C4-2B (cell line): ENCODE results near the gene ALDH18A1.
A peak's percentile ranks its signal among the peaks of the same experiment; 100 is the strongest.

Experiments
- H3K27ac ChIP-seq: fragments of 450-650 bp; 2 replicates; pipeline ENCODE4 v1.5.1; 2017
- ZFX ChIP-seq: fragments of 450-650 bp; IDR thresholded peaks from 2 replicates; pipeline ENCODE4 v1.6.1; 2017
- TF ChIP-seq, protein P1 (sequence below): fragments of 450-650 bp; conservative IDR thresholded peaks from 2 replicates; pipeline ENCODE4 v1.5.1; 2017; ENCODE audit warnings: mild to moderate bottlenecking

ALDH18A1 gene

DNA sequence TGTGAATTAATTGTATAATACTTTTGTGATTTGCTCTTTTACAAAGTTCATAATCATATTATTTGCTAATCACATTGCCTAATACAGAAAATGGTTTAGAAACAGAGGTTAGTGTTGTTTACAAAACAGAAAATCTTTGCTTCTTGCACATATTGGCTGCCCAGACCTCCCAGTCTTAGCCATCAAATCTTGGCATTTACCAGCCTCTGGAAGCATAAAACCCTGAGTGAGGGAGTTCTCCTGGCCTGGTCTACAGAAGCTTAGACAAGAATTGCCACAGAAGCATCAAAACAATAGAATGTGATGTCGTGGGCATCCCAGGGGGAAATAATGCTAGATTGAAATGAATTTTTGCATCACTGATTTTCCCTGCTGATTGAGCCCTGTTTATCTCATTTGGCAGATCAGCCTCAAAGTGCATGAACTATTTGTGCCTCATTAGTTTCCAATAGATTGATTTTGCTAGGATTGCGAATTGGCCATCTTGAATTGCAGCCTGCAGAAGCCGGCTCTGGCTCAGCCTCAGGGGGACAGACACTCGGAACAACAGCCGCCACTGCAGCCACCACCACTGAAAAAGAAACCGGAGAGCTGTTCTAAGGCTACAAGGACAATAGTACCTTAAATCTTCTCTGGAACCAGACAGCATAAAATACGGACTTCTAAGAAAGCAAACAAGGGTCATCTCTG is 84.2 kb downstream of the ALDH18A1 start:
- TF ChIP-seq, protein P1, sequence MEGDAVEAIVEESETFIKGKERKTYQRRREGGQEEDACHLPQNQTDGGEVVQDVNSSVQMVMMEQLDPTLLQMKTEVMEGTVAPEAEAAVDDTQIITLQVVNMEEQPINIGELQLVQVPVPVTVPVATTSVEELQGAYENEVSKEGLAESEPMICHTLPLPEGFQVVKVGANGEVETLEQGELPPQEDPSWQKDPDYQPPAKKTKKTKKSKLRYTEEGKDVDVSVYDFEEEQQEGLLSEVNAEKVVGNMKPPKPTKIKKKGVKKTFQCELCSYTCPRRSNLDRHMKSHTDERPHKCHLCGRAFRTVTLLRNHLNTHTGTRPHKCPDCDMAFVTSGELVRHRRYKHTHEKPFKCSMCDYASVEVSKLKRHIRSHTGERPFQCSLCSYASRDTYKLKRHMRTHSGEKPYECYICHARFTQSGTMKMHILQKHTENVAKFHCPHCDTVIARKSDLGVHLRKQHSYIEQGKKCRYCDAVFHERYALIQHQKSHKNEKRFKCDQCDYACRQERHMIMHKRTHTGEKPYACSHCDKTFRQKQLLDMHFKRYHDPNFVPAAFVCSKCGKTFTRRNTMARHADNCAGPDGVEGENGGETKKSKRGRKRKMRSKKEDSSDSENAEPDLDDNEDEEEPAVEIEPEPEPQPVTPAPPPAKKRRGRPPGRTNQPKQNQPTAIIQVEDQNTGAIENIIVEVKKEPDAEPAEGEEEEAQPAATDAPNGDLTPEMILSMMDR = no peak
- TF ChIP-seq ZFX = no peak
- no peak overlapping the region for H3K27ac ChIP-seq

DNA sequence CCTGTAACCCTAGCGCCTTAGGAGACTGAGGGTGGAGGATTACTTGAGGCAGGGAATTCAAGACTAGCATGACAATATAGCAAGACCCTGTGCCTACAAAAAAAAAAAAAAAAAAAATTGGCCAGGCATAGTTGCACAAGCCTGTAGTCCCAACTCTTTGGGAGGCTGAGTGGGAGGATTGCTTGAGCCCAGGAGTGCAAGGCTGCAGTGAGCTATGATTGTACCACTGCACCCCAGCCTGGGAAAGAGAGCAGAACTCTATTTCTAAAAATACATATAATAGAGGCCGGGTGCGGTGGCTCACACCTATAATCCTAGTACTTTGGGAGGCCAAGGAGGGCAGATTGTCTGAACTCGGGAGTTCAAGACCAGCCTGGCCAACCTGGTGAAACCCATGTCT is 85.1 kb downstream of the ALDH18A1 start:
- TF ChIP-seq ZFX = no peak
- TF ChIP-seq, protein P1 = no peak
- no peak overlapping the region for H3K27ac ChIP-seq

DNA sequence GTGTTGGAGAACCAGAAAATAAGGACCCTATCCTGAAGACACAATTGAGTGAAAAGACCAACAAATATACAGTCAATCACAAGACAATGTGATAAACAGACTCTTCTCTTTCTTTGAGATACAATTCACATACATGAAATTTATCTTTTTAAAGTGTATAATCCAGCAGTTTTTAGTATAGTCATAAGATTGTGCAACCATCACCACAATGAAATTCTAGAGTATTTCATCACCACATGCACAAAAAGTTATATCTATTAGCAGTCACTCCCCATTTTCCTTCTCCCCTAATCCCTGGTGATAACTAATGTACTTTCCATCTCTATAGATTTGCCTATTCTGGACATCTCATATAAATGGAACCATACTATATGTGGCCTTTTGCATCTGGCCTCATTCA is 87.1 kb downstream of the ALDH18A1 start:
- TF ChIP-seq, protein P1 = no peak
- no peak for TF ChIP-seq ZFX
- no peak overlapping the region for H3K27ac ChIP-seq

DNA sequence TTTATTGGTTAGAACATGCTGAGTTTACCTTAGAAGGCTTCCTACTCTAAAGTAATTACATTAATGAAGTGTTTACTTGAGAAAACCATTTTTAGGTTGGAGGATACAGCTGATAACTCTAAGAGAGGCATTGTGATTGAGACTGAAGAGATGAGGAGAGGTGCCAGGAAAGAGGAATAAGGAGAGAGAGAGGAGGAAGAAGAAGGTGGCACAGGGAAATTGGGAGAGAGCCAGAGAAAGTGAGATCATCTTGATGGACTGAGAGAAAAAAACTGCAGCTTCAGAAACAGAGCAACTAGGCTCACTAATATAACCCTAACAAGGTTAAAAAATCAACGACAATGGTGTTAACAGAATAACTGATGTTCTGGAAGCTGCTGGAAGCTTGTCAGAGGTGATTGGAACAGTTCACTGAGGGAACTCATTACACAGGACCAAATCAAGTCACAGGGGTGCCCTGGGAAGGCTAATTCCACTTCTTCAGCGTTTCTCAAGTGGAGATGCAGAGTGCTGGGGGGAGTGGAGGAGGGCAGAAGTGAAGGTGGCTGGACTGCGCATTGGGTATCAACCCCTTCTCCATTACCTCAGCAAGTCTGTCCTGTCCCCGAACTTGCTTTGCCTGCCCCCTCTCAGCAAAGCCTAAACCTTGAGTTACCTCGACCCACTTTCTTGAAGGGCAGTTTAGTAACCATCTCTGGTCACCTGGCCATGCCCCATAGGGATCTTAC is 88.4 kb downstream of the ALDH18A1 start:
- H3K27ac ChIP-seq = peak overlapping the region; percentile 25; the same call in 1 of the 2 replicates
- TF ChIP-seq, protein P1 = no peak
- TF ChIP-seq ZFX = no peak

DNA sequence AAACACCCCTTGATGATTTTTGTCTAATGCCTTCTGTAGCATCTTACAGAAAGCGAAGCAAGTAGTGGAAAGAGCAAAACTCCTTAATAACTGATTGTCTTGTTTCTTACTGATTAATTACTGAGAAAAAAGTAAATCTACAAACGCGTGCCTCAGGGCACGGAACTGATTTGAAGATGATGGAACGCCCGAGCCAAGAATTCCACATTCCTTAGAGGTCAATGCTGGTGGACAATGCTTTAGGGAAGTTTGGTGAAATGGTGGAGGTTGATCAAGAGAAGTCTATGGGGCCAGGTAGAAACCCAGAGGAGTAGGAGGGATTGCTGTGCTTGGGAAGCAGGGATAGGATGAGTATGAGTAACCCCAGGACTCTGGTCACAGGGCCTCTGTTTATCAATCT is 90.4 kb downstream of the ALDH18A1 start:
- no peak overlapping the region for H3K27ac ChIP-seq
- TF ChIP-seq, protein P1 = no peak
- no peak for TF ChIP-seq ZFX

DNA sequence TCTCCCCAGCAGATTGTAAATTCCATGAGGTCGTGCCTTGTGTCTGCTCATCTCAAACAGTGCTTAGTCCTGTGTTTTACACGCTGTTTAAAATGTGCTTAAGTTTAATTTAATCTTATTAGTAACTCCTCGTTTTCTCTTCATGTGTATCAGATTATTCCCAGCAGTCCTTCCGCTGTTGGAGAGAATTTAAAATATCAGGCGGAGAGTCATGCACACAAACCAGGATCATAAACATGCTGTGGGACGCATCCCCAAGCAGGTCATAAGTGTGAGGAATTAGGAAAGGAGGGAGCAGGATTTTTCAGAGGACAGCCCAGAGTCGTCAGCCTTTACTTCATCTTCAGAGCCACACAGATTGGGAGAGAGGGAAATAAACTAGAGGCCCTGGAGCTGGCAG is 91.2 kb downstream of the ALDH18A1 start:
- TF ChIP-seq ZFX = no peak
- TF ChIP-seq, protein P1 = no peak
- no peak overlapping the region for H3K27ac ChIP-seq

DNA sequence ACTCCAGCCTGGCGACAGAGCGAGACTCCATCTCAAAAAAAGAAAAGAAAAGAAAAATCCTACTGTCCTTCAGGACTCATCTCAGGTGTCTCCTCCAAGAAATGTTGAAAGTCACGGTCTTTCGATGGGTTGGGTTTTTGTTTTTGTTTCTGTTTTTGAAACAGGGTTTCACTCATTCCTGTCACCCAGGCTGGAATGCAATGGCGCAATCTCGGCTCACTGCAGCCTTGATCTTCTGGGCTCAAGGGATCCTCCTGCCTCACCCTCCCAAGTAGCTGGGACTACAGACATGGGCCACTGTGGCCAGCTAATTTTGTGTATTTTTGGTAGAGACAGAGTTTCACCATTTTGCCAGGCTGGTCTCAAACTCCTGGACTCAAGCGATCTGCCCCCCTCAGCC is 92.2 kb downstream of the ALDH18A1 start:
- no peak overlapping the region for H3K27ac ChIP-seq
- TF ChIP-seq, protein P1 = no peak
- no peak for TF ChIP-seq ZFX
